Measurements from ENCODE around the gene CX3CR1.

CX3CR1 gene

DNA sequence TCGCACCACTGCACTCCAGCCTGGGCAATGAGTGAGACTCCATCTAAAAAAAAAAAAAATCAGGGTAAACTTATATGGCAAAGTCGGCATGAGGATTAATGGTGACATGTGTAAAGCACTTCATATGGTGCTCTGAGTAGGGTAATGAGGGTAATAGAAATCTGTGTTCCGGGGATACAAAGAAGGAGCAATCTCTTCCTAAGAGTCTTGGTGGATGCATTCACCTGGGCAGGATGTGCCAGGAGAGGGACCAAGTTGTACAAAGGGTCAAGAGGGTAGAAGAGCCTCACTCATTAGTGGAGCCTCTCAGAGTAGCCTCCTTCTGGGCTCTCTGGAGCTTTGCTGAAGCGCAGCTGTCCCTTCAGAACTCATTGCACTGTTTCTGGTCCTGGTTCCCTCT lies 9.3 kb upstream of the CX3CR1 start:
- H3K4me3 ChIP-seq (replicated peaks; ENCODE audit: low read depth, low read length), result no peak overlapping the region
- no peaks in the 10 kb centered on the region for H3K36me3 ChIP-seq (ENCODE audit: control insufficient read depth, insufficient read depth, low read length)
- no peak for TF ChIP-seq CTCF (IDR thresholded peaks at IDR 0.05; ENCODE audit: insufficient read depth, low read length, poor library complexity, severe bottlenecking)
- H3K27me3 ChIP-seq (replicated peaks; ENCODE audit: control insufficient read depth, insufficient read depth, low read length), result no peaks in the 10 kb centered on the region
- no peak for DNase-seq (ENCODE audit: extremely low read depth, insufficient read length)

GRCh38 chr3:39288300-39288808 lies 8.5 kb upstream of the CX3CR1 start:
- H3K27me3 ChIP-seq (replicated peaks; ENCODE audit: control insufficient read depth, insufficient read depth, low read length), result no peaks in the 10 kb centered on the region
- TF ChIP-seq CTCF (IDR thresholded peaks at IDR 0.05; ENCODE audit: insufficient read depth, low read length, poor library complexity, severe bottlenecking), result peak; percentile 96
- H3K36me3 ChIP-seq (ENCODE audit: control insufficient read depth, insufficient read depth, low read length), result no peaks in the 10 kb centered on the region
- H3K4me3 ChIP-seq (replicated peaks; ENCODE audit: low read depth, low read length), result no peak overlapping the region
- DNase-seq (ENCODE audit: extremely low read depth, insufficient read length), result peak; percentile 87

- Histone ChIP-seq H3K27me3 (replicated peaks; ENCODE audit: control insufficient read depth, insufficient read depth, low read length) (no peaks in the 10 kb centered on the region), H3K4me3 (replicated peaks; ENCODE audit: low read depth, low read length) (no peak overlapping the region), H3K36me3 (ENCODE audit: control insufficient read depth, insufficient read depth, low read length) (no peaks in the 10 kb centered on the region)
- no peak for DNase-seq (ENCODE audit: extremely low read depth, insufficient read length)
- no peak for TF ChIP-seq CTCF (IDR thresholded peaks at IDR 0.05; ENCODE audit: insufficient read depth, low read length, poor library complexity, severe bottlenecking)
Measured at GRCh38 chr3:39287216-39288164, 7.7 kb upstream of the CX3CR1 start.

- no peak overlapping the region for H3K4me3 ChIP-seq (replicated peaks; ENCODE audit: low read depth, low read length)
- no peak for TF ChIP-seq CTCF (IDR thresholded peaks at IDR 0.05; ENCODE audit: insufficient read depth, low read length, poor library complexity, severe bottlenecking)
- no peaks in the 10 kb centered on the region for H3K36me3 ChIP-seq (ENCODE audit: control insufficient read depth, insufficient read depth, low read length)
- DNase-seq (ENCODE audit: extremely low read depth, insufficient read length), result no peak
- no peaks in the 10 kb centered on the region for H3K27me3 ChIP-seq (replicated peaks; ENCODE audit: control insufficient read depth, insufficient read depth, low read length)
Measured at GRCh38 chr3:39286771-39287170, 6.9 kb upstream of the CX3CR1 start.

- Histone ChIP-seq H3K27me3 (replicated peaks; ENCODE audit: control insufficient read depth, insufficient read depth, low read length) (no peaks in the 10 kb centered on the region), H3K36me3 (ENCODE audit: control insufficient read depth, insufficient read depth, low read length) (no peaks in the 10 kb centered on the region), H3K4me3 (replicated peaks; ENCODE audit: low read depth, low read length) (no peak overlapping the region)
- no peak for TF ChIP-seq CTCF (IDR thresholded peaks at IDR 0.05; ENCODE audit: insufficient read depth, low read length, poor library complexity, severe bottlenecking)
- no peak for DNase-seq (ENCODE audit: extremely low read depth, insufficient read length)
Measured at GRCh38 chr3:39285332-39285731, 5.5 kb upstream of the CX3CR1 start.

Measured in GM06990 (cell line).